Amniotic stem cell (primary cell): ENCODE measurements around the gene VDR.
"Not testable (repeated sequence)": the region's sequence is repeated elsewhere in the genome, so short reads cannot be mapped to it uniquely, and the experiment has no call there.

Experiments
- DNase-seq: peaks from one replicate; lab custom pipeline; 2025; lab: John Stamatoyannopoulos, UW

The VDR gene

DNA sequence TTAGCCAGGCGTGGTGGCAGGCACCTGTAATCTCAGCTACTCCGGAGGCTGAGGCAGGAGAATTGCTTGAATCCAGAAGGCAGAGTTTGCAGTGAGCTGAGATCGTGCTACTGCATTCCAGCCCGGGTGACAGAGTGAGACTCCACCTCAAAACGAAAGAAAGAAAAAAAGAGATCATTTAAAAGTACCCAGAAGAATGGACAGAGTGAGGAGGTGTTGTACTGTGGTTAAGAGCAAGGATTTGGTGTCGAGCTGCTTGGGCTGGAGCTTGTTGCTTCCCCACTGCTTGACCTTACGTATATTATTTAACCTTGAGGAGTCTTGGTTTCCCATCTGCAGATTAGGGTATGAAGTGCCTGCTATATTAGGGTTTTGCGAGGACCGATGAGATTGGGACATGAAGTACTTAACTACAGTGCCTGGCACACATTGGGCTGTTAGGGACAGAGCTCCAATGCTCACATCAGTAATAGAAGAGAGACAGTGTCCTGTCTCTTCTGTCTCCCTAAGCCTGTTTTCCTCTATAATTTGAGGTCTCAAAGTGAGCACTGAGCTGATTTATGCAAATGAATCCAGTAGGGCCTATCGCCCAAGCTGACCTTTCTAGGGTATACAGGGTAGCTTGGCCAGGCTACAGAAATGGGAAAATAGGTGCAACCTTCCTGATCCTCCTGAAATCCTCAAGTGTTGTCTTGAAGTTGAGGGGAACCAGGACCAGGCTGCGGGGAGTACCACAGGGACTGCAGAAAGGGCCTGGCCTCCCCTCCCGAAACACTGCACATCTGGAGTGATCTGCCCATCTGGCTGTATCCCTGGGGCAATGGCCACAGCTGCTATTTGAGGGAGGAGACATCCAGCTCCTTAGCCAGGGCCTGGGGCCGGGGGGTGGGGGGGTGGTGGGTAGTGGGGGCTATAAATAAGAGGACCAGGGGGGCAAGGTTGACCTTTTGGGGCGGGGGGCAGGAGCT, 76.5 kb downstream of the VDR start:
- no peak for DNase-seq

DNA sequence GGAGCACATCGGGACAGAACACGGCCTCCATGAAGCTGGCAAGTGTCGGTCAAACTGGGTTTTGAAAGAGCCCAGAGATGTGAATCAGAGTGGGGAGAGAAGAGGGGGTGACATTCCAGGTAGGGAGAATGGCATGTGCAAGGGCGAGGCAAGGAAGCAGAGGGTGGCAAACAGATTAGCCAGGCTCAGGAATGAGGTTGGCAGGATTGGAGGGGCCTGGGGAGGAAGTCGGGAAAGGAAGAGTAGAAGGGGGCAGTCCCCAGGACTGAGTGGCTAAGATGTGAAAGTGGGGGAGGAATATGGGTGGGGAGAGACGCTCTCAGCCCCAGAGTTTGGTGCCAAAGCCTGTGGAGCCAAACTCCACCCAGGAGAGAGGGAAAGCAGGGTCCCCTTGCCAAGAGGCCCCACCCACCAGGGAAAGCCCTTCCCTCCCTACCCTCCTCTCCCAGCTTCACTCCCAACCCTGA, 79.6 kb downstream of the VDR start:
- no peak for DNase-seq

DNA sequence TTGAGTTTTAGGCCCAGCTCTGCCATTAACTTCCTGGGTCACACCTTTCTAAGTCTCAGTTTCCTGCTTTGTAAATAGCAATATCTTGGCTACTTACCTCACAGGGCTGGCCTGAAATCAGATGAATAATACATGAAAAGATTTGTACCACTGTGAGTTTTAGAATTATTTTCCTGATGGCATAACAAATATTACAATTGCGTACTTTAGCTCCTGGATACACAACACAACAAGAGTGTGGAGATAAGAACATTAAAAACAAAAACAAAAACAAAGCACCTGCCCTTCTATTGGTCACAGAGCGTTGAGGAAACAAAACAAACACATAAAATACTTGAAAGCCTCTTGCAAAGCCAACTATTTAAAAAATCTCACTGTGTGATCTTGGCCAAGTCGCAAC, 80.2 kb downstream of the VDR start:
- DNase-seq: no peak

DNA sequence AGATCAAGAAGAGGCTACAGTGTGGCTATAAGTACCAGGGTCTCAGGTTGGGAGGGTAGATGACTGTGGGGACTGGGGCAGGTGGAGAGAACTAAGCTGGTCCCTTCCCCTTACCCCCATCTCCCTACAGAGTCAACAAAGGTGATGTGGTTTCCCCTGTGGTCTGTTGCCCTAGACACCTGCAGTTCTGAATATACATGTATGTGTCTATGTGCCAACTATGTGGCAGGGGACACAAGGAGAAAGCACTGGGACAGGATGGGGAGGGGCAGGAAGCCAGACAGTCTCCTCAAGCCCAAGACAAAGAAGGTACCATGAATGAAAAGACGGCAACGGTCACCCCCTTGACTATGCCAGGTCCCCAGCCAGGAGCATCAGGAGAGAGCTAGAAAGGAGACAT, 80.6 kb downstream of the VDR start:
- DNase-seq: no peak

DNA sequence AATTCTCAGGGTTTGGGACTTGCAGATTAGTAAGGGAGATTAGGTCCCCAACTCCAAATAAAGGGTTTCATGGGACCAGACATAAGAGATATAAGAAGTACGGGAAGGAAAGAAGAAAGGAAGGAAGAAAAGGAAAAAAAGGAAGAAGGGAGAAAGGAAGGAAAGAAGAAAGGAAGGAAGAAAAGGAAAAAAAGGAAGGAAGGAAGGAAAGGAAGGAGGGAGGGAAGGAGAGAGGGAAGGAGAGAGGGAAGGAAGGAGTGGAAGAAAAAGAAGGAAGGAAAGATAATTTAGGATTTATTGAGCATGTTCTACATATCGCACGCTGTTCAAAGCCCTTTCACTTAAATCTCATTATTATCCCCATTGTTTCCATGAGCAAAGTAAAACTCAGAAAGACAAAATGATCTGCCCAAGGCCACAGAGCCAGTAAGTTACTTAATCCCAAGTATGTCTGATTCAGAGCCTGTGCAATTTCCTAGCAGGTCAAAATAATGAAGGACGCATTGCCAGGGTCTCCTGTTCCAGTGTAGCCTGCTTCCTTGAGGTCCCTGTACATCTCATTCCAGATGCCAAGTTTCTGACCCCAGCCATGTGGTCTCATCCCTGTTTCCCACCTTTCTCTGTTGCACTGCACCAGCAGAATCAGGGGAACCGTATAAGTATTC, 81.2 kb downstream of the VDR start:
- DNase-seq: no peak

DNA sequence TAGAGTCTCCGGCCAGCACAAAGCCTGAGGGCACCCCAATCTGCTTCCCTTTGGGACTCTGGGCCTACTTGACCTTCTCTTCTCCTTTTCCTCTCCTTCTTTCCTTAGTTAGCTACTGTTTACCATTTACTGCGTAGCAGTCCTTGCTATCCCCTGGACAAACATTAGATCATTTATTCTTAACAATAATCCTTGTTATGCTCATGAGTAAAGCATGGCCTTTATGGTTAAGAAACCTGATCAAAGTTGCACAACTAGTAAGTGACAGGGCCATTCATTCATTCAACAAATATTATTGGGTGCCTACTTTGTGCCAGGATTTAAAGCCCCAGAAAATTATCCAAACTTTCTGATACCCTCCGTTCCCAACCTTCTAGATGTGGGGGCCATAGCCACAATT, 81.9 kb downstream of the VDR start:
- DNase-seq: no peak

DNA sequence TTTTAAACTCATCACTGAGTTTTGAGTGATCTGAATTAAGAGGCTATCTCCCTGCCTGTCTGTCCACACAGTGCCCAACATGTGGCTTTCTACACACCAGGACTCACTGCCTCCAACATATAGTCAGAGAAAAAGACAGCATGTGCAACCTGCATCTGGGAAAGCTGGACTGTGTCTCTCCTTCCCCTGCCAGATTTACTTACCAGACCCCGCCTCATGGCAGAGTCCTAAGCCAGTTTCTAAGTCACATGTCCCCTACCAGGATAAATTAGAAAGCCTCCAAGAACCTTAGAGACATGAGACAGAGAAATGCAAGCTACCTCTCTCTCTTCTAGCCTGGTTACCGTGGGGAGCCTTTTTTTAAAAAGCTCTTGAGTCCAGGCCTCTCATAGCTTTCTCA, 82.4 kb downstream of the VDR start:
- DNase-seq: no peak

DNA sequence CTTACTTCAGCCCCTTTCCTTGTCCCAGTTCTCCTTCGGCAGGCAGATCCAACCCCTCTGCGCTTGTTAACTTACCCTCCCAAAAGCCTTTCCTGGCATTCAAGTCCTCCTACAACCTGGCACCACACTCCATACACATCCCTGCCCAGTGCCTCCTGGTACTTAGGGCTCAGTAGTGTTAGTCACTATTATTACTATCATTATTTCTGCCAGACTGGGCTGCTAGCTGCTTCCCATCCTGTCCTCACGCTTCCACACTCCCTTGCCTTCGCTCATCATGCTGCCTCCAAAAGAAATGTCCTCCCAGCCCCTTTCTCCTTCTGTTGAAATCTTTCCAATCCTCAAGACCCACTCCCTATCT, 83.5 kb downstream of the VDR start:
- no peak for DNase-seq

DNA sequence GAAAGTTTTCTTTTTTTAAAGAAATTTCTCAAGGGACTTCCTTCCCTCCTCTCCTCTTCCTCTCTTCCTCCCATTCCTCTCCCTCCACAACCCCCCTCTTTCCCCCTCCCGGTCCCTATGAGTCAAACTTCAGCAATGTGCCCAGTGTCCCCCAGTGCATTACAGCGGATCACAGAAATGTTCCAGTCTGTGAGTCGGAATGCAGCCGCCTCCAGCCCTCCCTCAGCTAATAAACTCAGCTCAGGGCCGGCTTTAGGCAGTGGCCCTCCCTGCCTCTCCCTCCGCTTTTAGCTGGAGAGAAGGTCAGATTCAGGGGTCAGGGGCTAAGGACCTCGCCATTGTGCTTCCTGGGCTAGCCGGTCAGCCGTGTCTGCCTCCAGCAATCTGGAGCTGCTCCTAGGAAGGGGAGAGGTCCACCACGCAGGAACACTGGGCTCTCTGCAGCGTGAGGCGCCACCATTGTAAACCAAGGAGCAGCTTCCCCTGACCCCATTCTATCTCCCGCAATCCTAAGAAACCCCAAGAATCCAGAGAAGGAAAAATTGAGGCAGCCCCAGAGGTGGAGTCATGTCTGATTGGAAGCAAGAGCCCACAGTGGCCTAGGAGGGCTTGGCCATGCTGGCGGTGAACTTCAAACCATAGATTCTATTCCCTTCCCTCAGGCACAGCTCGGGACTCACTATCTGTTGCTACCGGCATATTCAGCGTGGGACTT, 84.0 kb downstream of the VDR start:
- peak; percentile 84 for DNase-seq

DNA sequence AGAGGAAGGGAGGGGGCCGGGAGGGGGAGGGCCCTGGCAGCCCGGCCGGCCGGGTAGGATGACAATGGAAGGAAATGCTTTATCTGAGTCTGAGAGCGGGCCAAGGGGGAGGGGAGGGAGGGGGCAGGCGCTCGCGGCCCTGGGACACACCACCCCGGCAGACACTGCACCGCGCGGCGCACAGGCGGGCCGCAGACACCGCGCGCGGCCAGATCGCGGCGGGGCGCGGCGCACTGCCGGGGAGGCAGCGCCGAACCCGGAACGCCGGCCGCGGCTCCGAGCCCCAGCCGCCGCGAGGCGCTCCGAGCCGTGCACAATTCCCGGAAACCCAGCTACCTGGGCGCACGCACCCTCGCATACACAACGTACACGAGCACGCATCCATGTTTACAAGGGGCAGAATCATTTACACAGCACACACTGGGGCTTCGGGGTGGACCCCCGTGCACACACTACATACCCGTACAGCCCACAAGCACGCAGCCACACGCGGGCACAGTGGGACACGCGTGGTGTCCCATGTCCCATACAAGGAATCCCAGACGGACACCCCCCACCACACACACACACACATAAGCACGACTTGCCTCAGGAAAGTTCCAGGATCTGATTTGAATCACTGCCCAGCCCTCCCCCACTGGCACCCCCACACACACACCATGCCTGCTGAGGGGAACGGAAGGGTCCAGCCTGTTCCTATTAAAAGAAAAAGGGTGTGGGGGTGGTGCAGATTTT, 84.7 kb downstream of the VDR start, which contains the start of gene HDAC7:
Gene HDAC7 (minus strand): TSS at position 8 of the 735 bp plus-strand sequence. CDS start 118 bp downstream, outside the sequence.
- DNase-seq: no peak

DNA sequence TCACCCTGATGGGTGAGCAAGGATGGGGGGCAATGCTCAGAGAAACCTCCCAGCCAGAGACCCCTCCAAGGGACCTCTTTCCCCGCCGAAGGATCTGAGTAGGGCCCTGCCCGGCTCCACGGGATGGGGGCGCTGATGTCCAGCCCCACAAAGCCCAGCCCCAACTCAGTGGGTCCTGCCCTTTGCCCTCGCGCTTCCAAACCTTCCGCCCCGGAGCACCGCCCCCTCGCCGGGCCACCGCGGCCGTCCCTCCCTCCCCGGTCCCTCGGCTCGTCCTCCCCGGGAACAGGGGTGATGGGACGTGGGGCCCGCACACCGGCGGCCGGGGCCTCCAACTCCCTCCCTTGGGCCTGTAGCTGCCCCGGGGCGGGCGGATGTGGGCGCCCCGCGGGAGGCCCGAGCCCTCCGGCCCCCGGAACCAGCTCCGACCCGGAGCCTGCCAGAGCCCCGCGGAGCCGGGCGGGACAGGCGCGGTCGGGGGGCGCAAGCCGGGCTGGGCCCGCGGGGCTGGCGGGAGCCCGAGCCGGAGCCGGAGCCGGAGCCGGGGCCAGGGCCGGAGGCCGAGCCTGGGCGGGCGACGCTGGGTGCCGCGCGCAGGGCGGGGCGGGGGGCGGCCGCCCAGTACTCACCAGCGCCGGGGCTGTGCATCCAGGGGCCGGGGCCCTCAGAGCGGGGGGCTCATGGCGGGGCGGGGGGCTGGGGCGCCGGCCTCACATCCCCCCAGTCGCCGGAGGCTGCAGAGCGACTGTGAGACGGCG, 85.5 kb downstream of the VDR start:
- no peak for DNase-seq

DNA sequence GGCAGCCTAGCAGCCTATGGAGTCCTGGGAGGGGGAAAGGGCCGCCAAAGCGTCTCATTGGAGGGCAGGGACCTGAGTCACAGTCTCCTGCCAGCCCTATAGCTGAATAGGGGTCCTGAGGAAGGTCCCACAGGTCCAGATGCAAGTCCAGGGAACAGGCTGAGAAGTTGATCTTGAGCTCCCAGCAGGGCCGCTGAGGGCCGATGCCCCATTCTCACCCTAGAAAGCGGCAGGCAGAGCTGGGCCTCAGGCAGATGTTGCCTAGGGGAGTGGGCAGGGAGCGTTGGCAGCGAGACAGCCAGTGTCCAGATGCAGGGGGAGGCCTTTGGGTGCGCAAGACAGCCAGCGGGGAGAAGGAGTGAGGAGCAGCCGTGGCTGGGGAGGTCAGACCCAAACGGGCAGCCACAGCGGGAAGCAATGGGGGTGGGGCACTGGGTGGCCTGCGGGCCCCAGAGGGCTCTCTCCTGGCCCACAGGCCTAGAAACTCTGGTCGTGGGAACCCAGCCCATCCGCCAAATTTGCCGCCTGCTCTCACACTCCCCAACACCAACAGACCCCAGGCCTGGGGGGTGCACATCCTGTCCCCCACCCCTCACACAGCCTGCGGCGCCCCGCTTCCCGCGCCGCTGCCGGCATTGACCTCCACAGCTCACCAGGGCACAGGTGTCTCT, 86.2 kb downstream of the VDR start:
- no peak for DNase-seq

DNA sequence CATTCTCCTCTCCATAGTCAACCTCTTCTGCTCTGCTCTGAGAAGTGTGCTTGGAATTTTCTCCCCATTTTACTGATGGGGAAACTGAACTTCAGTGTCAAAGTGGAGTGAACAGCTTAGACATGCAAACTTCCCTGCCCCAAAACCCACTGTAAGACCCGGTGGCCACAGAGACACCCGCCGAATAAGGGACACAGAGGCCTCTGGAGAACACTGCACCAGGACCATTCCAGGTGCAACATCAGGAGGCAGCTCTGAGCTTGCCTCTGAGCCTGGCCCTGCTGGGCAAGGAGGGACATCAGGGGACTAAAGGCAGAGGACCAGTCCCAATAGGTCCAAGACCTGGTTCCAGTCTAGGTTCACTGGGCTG, 86.8 kb downstream of the VDR start:
- DNase-seq: no peak

DNA sequence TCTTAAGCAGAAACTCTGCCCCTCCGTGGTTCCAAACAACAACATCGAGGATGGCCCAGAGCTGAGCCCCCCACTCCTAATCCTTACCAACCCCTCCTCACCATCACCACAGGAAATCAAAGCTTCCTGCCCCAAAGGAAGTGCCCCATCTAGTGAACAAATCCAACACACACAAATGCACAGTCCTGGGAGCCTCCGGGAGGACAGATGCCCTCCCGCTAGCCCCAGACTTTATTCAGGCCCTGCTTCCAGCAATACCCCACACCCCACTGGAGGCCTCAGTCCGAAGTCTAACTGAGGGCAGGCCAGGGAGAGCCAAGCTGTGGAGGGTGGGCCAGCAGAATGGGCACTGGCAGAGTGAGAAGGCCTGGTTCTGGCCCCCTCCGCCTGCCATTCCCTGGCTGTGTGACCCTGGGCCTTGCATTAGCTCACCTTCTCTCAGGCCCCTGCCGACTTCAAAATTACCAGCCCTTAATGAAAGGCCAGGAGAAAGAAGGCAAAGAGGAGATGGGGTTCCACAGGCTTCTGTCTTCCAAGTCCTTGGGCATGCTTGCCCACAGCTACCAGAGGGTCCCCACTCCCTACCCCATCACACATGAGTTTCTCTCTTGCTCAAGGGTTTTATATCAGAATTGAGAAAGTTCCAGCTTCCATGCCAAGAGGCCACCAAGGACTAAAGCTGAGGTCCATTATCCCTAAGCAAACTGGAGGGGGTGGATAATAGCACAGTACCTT, 87.4 kb downstream of the VDR start:
- no peak for DNase-seq

DNA sequence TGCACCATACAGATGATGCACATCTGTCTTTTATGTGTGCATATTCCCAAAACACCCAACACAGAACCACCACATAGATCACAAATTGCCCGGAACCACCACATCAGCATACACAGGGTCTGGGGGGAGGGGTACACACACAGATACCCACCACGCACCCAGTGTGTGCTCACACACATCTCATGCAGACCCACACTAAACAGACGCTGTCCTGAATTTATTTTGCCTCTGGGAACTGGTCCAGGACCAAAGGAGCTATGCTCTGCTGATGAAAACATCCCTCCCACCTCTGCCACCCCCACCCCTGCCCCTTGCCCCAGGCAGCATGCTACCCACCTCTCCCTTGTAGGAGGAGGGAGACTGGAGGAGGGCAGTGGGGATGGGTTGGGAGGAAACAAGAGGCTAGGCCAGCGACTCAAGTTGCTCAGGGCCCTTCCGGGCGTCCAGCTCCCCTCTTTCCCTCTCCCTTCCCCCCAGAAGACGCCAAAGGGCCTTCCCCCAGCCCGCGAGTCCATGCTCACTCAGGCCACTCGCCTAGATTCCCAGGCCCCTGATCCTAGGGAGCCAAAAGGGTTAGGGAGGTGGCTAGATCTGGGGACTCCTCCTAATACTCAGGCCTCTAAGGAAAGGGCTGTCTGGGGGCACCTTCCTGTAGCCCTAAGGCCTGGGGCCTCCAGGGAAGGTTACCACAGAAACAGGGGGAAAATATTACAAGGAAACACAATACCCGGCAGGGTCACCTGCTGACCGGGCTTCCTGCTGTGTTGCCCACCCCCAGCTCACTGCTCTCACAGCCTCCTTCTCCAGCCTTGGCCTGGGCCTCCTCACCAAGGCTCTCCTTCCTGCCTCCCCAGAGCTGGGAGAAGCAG, 88.2 kb downstream of the VDR start:
- DNase-seq: no peak

DNA sequence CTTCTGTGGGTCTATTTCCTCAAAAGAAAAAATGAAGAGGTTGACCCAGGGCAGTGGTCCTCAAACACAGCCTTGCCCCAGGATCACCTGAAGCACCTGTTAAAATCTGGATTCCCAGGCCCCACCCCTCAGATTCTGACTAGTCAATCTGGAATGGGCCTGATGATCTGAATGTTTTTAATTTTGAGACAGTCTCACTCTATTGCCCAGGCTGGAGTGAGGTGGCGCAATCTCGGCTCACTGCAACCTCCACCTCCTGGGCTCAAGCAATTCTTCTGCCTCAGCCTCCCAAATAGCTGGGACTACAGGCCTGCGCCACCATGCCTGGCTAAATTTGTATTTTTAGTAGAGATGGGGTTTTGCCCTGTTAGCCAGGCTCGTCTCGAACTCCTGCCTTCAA, 89.3 kb downstream of the VDR start:
- not testable (repeated sequence) for DNase-seq

DNA sequence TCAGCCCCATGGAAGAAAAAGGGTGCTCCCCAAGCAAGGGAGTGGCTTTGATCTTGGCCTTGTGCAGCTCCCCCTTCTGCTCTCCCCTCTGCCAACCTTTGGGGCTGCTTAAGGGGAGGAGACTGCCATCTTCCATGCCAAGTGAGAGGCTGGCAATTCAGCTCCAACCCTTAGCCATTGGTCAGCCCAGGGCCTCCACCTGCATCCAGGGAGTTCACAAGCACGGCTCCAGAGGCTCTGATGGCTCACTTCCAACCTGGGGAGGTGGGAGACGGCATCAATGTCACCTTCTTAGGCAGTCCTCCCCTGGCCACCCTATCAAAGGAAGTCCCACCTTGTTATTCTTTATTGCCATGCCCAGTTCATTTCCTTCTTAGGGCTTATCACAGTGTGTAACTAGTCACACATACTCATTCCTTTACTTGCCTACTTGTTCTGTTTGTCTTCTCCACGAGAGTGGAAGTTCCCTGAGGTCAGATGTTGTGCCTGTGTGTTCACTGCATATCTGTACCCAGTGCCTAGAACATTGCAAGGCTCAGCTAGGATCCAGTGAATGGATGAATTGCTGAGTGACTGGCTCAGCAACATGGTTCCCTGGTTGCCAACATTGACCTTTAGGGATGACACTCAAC, 90.1 kb downstream of the VDR start:
- DNase-seq: no peak

DNA sequence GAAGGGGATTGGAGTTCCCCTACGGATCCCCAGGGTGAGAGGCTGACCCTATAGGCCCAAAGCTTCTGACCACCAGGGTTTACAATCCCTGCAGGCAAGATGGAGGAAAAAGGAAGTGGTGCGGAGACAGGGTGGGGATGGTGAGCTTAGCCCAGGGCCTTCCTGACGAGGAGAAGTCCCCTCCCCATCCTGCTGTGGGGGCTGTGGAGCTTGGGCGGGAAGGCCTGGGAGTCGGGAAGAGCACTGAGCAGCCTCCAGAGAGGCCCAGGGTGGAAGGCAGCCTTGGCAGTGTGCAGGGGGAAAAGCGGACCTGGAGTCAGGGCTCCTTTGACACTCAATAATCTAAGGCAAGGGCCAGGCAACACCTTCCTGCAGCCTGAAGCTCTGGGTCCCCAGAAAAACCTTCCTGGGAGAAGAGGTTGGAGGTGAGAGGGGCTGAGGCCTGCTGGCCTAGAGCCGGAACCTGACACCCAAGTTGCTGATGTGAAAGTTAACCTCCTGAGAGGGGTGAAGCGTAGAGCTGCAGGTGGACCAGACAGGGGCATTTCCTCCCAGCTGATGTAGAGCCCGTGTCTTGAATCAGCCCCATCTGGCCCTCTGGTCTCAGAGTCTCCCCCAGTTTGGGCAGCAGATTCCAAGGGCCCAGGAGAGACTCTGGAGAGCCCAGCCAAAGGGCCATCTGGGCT, 91.1 kb downstream of the VDR start:
- no peak for DNase-seq
